AML-193 (cell line): ENCODE results near the gene NEURL1.

Experiments
- DNase-seq, 2 experiments: peaks; one replicate each; lab custom pipeline; 2025; lab: John Stamatoyannopoulos, UW

NEURL1 gene

GRCh38 chr10:103564116-103564501 lies 70.6 kb downstream of the NEURL1 start:
- no peak for DNase-seq

GRCh38 chr10:103564776-103565520 lies 71.4 kb downstream of the NEURL1 start:
- peak in 1 of 2 experiments; percentile 7 for DNase-seq

- no peak for DNase-seq
Observed at GRCh38 chr10:103566536-103566935, 73.0 kb downstream of the NEURL1 start.

GRCh38 chr10:103568505-103568904 lies 75.0 kb downstream of the NEURL1 start:
- no peak for DNase-seq

GRCh38 chr10:103569896-103570295 lies 76.4 kb downstream of the NEURL1 start:
- no peak for DNase-seq

GRCh38 chr10:103570844-103571655 lies 77.5 kb downstream of the NEURL1 start:
- DNase-seq: no peak

- no peak for DNase-seq
Observed at GRCh38 chr10:103571656-103571975, 78.1 kb downstream of the NEURL1 start.

- no peak for DNase-seq
Observed at GRCh38 chr10:103572347-103573204, 79.1 kb downstream of the NEURL1 start.

GRCh38 chr10:103573205-103573487 lies 79.6 kb downstream of the NEURL1 start:
- DNase-seq: no peak

GRCh38 chr10:103574097-103575061 lies 80.9 kb downstream of the NEURL1 start:
- DNase-seq: no peak

- DNase-seq: no peak
Observed at GRCh38 chr10:103575416-103576075, 82.0 kb downstream of the NEURL1 start.

GRCh38 chr10:103576076-103576471 lies 82.6 kb downstream of the NEURL1 start:
- no peak for DNase-seq

- no peak for DNase-seq
Observed at GRCh38 chr10:103576862-103577261, 83.4 kb downstream of the NEURL1 start.

- no peak for DNase-seq
Observed at GRCh38 chr10:103578782-103579382, 85.4 kb downstream of the NEURL1 start.

GRCh38 chr10:103580011-103580410 lies 86.5 kb downstream of the NEURL1 start:
- DNase-seq: no peak

- no peak for DNase-seq
Observed at GRCh38 chr10:103580430-103580829, 86.9 kb downstream of the NEURL1 start.

GRCh38 chr10:103581499-103581898 lies 88.0 kb downstream of the NEURL1 start:
- no peak for DNase-seq

- no peak for DNase-seq
Observed at GRCh38 chr10:103582331-103583123, 89.0 kb downstream of the NEURL1 start.

- DNase-seq: peak in 1 of 2 experiments; percentile 14
Observed at GRCh38 chr10:103583871-103584215, 90.3 kb downstream of the NEURL1 start.
